Mesothelial cell of epicardium (in vitro differentiated cells): ENCODE results near the gene TCHH. TPM values are rescaled to one million over a fixed set of nuclear protein-coding genes. Genes with fewer than 3 reads are reported as not detected.
"Not testable (repeated sequence)": the region's sequence is repeated elsewhere in the genome, so short reads cannot be mapped to it uniquely, and the experiment has no call there.

Experiments
- DNase-seq, 2 experiments: peaks; one replicate each; pipeline ENCODE4 v3.0.0; 2021; ENCODE audit warnings: low spot score in 2 of 2; ENCODE audit not compliant: unreplicated experiment in 2 of 2
- H3K27ac Mint-ChIP-seq: 2 replicates; pipeline ENCODE4 v1.8.0; 2021; ENCODE audit warnings: mixed read lengths
- H3K27me3 Mint-ChIP-seq: 2 replicates; pipeline ENCODE4 v1.8.0; 2021; ENCODE audit warnings: low read depth, mixed read lengths
- H3K36me3 Mint-ChIP-seq: 2 replicates; pipeline ENCODE4 v1.8.0; 2021; ENCODE audit warnings: mixed read lengths
- H3K4me1 Mint-ChIP-seq: 2 replicates; pipeline ENCODE4 v1.8.0; 2021; ENCODE audit warnings: mixed read lengths
- H3K4me3 Mint-ChIP-seq: 2 replicates; pipeline ENCODE4 v1.8.0; 2021; ENCODE audit warnings: mild to moderate bottlenecking, moderate library complexity, mixed read lengths
- H3K9me3 Mint-ChIP-seq: 2 replicates; pipeline ENCODE4 v1.8.0; 2021; ENCODE audit warnings: mixed read lengths
- total RNA-seq: library from RNA; stranded (reverse); gene quantifications from 3 replicates; pipeline ENCODE4 v1.2.1, GENCODE V29; 2021
- TF ChIP-seq, protein P1 (sequence below): fragments of 200-600 bp; sonication (generic); IDR thresholded peaks from one replicate; pipeline ENCODE4 v1.5.0; 2021; ENCODE audit warnings: antibody characterized with exemption; ENCODE audit not compliant: unreplicated experiment

TCHH gene
- total RNA-seq, 1 donor from 2014 or later = not detected

DNA sequence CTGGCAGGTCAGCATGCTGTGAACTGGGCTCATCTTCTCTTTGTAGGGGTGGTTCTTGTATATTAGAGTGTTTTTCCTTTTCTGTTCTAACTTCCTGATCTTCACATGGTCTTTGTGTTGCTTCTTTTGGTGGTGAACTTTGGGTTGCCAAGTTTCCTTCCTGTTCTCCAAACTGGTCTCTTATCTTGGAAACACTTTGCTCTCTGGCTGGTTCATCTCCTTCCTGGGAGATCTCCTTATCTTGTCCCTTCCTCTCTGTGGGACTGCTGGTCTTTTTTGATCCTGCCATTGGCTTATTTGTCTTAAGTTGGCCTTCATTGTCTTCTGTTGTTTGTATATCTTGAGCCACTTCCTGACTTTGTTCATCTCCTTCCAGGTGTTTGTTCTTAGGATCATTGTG, 28.5 kb downstream of the TCHH start:
- Mint-ChIP-seq H3K27me3 (no peaks in the 10 kb centered on the region), H3K9me3 (peaks cover 36% of the 10 kb centered on the region), H3K4me1 (no peaks in the 10 kb centered on the region), H3K36me3 (no peaks in the 10 kb centered on the region), H3K4me3 (no peak overlapping the region), H3K27ac (no peak overlapping the region)
- no peak for DNase-seq
- TF ChIP-seq, protein P1, sequence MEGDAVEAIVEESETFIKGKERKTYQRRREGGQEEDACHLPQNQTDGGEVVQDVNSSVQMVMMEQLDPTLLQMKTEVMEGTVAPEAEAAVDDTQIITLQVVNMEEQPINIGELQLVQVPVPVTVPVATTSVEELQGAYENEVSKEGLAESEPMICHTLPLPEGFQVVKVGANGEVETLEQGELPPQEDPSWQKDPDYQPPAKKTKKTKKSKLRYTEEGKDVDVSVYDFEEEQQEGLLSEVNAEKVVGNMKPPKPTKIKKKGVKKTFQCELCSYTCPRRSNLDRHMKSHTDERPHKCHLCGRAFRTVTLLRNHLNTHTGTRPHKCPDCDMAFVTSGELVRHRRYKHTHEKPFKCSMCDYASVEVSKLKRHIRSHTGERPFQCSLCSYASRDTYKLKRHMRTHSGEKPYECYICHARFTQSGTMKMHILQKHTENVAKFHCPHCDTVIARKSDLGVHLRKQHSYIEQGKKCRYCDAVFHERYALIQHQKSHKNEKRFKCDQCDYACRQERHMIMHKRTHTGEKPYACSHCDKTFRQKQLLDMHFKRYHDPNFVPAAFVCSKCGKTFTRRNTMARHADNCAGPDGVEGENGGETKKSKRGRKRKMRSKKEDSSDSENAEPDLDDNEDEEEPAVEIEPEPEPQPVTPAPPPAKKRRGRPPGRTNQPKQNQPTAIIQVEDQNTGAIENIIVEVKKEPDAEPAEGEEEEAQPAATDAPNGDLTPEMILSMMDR = no peak

GRCh38 chr1:152084853-152085252, 30.4 kb downstream of the TCHH start:
- no peak for DNase-seq
- TF ChIP-seq, protein P1 = no peak
- Mint-ChIP-seq H3K9me3 (peaks cover 22% of the 10 kb centered on the region), H3K27ac (no peak overlapping the region), H3K27me3 (no peaks in the 10 kb centered on the region), H3K4me3 (no peak overlapping the region), H3K36me3 (no peaks in the 10 kb centered on the region), H3K4me1 (no peaks in the 10 kb centered on the region)

GRCh38 chr1:152081026-152081425, 34.2 kb downstream of the TCHH start:
- H3K9me3 Mint-ChIP-seq = peaks cover 27% of the 10 kb centered on the region
- H3K27ac Mint-ChIP-seq, H3K27me3 Mint-ChIP-seq, H3K4me3 Mint-ChIP-seq, DNase-seq, H3K36me3 Mint-ChIP-seq, H3K4me1 Mint-ChIP-seq: not testable (repeated sequence)

DNA sequence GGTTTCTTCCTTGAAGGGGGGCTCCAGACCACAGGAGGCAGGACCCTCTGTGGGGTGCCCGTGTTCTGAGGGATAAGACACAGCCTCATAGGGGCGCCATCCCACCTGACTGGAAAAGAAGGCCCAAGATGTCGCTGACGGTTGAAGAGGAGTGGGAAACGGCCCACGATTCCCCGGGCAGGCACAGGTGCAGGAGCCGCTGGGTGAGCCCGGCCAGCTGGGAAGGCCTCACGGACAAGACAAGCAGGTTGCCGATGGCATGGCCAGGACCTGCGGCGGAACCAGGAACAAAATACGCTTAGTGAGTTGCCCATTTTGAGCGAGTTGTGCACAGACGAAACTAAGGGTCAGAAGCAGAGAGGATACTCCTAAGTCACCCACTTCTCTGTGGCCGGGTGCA, 34.8 kb downstream of the TCHH start:
- not testable (repeated sequence) for DNase-seq, H3K36me3 Mint-ChIP-seq, H3K4me1 Mint-ChIP-seq, H3K27ac Mint-ChIP-seq, H3K27me3 Mint-ChIP-seq, H3K4me3 Mint-ChIP-seq
- H3K9me3 Mint-ChIP-seq = peaks cover 28% of the 10 kb centered on the region

DNA sequence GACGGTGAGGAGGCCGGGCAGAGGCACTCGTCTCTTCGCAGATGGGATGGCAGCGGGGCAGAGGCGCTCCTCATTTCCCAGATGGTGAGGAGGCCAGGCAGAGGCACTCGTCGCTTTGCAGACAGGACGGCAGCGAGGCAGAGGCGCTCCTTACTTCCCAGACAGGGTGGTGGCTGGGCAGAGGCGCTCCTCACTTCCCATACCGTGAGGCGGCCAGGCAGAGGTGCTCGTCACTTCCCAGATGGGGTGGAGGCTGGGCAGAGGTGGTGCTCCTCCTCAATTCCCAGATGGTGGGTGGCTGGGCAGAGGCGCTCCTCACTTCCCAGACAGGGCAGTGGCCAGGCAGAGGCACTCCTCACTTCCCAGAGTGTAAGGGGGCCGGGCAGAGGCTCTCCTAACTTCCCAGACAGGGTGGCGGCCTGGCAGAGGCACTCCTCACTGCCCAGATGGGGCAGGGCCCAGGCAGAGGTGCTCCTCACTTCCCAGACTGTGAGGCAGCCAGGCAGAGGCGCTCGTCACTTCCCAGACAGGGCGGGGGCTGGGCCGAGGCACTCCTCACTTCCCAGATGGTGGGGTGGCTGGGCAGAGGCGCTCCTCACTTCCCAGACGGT, 36.3 kb downstream of the TCHH start:
- H3K4me1 Mint-ChIP-seq = no peaks in the 10 kb centered on the region
- H3K36me3 Mint-ChIP-seq = no peaks in the 10 kb centered on the region
- no peaks in the 10 kb centered on the region for H3K27me3 Mint-ChIP-seq
- TF ChIP-seq, protein P1 = no peak
- H3K9me3 Mint-ChIP-seq = peaks cover 27% of the 10 kb centered on the region
- DNase-seq = no peak
- H3K27ac Mint-ChIP-seq = no peak overlapping the region
- no peak overlapping the region for H3K4me3 Mint-ChIP-seq

GRCh38 chr1:152072311-152072710, 42.9 kb downstream of the TCHH start:
- Mint-ChIP-seq H3K27me3 (no peaks in the 10 kb centered on the region), H3K4me3 (no peak overlapping the region), H3K4me1 (no peaks in the 10 kb centered on the region), H3K27ac (no peak overlapping the region), H3K9me3 (peaks cover 30% of the 10 kb centered on the region), H3K36me3 (no peaks in the 10 kb centered on the region)
- TF ChIP-seq, protein P1 = no peak
- DNase-seq = no peak

GRCh38 chr1:152071123-152071522, 44.1 kb downstream of the TCHH start:
- no peaks in the 10 kb centered on the region for H3K36me3 Mint-ChIP-seq
- no peak for DNase-seq
- H3K27me3 Mint-ChIP-seq = no peaks in the 10 kb centered on the region
- TF ChIP-seq, protein P1 = no peak
- no peak overlapping the region for H3K27ac Mint-ChIP-seq
- H3K4me3 Mint-ChIP-seq = no peak overlapping the region
- H3K9me3 Mint-ChIP-seq = peaks cover 30% of the 10 kb centered on the region
- H3K4me1 Mint-ChIP-seq = no peaks in the 10 kb centered on the region
